HG02852 (cell line): ENCODE results near the gene SRRT.

ENCODE experiments used
- ATAC-seq: cut with Tn5 transposase; IDR thresholded peaks from one replicate; pipeline ENCODE4 v1.9.1; 2021; ENCODE audit warnings: mild to moderate bottlenecking, moderate library complexity; ENCODE audit not compliant: unreplicated experiment

Gene SRRT

GRCh38 chr7:100874577-100875355 lies at the start of gene SRRT:
TSS of gene SRRT (plus strand) at chr7:100875103. CDS start at chr7:100875591, 488 bp downstream.
- peak; percentile 90 for ATAC-seq

- ATAC-seq = no peak
Observed at GRCh38 chr7:100825215-100825671, 49.7 kb upstream of the SRRT start.

GRCh38 chr7:100825751-100826513 lies 49.0 kb upstream of the SRRT start:
- no peak for ATAC-seq

- ATAC-seq = no peak
Observed at GRCh38 chr7:100826514-100827329, 48.2 kb upstream of the SRRT start.

- ATAC-seq = no peak
Observed at GRCh38 chr7:100827330-100828226, 47.3 kb upstream of the SRRT start, which contains the start of gene EPHB4. TSS of gene EPHB4 (minus strand) at chr7:100827523. CDS start at chr7:100827030, 493 bp downstream.

- ATAC-seq = no peak
Observed at GRCh38 chr7:100829150-100829716, 45.7 kb upstream of the SRRT start.

- no peak for ATAC-seq
Observed at GRCh38 chr7:100830396-100830795, 44.5 kb upstream of the SRRT start.

- no peak for ATAC-seq
Observed at GRCh38 chr7:100832281-100832633, 42.6 kb upstream of the SRRT start.

- no peak for ATAC-seq
Observed at GRCh38 chr7:100835903-100836811, 38.7 kb upstream of the SRRT start.

GRCh38 chr7:100836812-100837098 lies 38.1 kb upstream of the SRRT start:
- no peak for ATAC-seq

GRCh38 chr7:100837099-100837836 lies 37.6 kb upstream of the SRRT start:
- ATAC-seq = peak; percentile 66

GRCh38 chr7:100839361-100839760 lies 35.5 kb upstream of the SRRT start:
- no peak for ATAC-seq

GRCh38 chr7:100840470-100841100 lies 34.3 kb upstream of the SRRT start:
- no peak for ATAC-seq

GRCh38 chr7:100847360-100847759 lies 27.5 kb upstream of the SRRT start:
- no peak for ATAC-seq

- peak; percentile 92 for ATAC-seq
Observed at GRCh38 chr7:100852048-100852872, 22.6 kb upstream of the SRRT start, which contains the start of gene SLC12A9. TSS of gene SLC12A9 (plus strand) at chr7:100852713. CDS start at chr7:100854198, 1,485 bp downstream.

GRCh38 chr7:100854146-100854895 lies 20.6 kb upstream of the SRRT start:
- no peak for ATAC-seq
